HepG2 (cell line): ENCODE measurements around the gene CHCHD5. TPM values are rescaled to one million over a fixed set of nuclear protein-coding genes. Genes with fewer than 3 reads are reported as not detected.

Experiments used
- ATAC-seq: fragments of 200-7000 bp; cut with Tn5 transposase; 3 replicates; pipeline ENCODE4 v1.9.1; 2020; ENCODE audit warnings: mild to moderate bottlenecking, moderate library complexity
- BruUV-seq: library from RNA; stranded (reverse); fragments of 400-500 nt; replicated peaks from 2 replicates; lab custom pipeline; 2021; lab: Mats Ljungman, UMichigan
- CTCF ChIA-PET: fragments of 300-600 bp; formaldehyde crosslinking; extraction: SDS; loops from one replicate; lab custom pipeline; 2021; ENCODE audit warnings: low total read pairs, inconsistent platforms, low intra/inter-chr PET ratio; lab: Yijun Ruan, JAX
- POLR2A ChIA-PET: fragments of 350-600 bp; sonication (Branson Sonifier 250); formaldehyde crosslinking; loops from one replicate; lab custom pipeline; 2020; ENCODE audit warnings: antibody characterized with exemption, inconsistent platforms; lab: Yijun Ruan, JAX
- DNase-seq: peaks from one replicate; pipeline ENCODE4 v3.0.0-alpha.2; 2015; ENCODE audit warnings: low spot score
- FAIRE-seq: peaks from 3 replicates; lab custom pipeline; 2011; peaks lifted over from hg19 to GRCh38; lab: Jason Lieb, UNC
- H2AFZ ChIP-seq: one replicate; pipeline ENCODE4 v1.6.1; 2011; ENCODE audit warnings: low read length, inconsistent platforms
- H3K27ac ChIP-seq: fragments of 300-600 bp; 3 replicates; pipeline ENCODE4 v1.8.0; 2011; ENCODE audit warnings: mixed run types, mild to moderate bottlenecking, mixed read lengths, low read length, inconsistent platforms; ENCODE audit not compliant: insufficient read depth; ENCODE audit errors: extremely low read length
- H3K27me3 ChIP-seq, 2 experiments: fragments of 200-600 bp in 1 of 2; 2 replicates in 1 of 2; 3 replicates in 1 of 2; pipeline versions ENCODE4 v1.6.0 to v1.8.0; 2011; ENCODE audit warnings: low read length in 2 of 2, mild to moderate bottlenecking in 2 of 2, moderate library complexity in 2 of 2, inconsistent platforms in 1 of 2; ENCODE audit not compliant: insufficient read depth in 2 of 2, control insufficient read depth in 1 of 2
- H3K36me3 ChIP-seq, 2 experiments: fragments of 200-600 bp in 1 of 2; replicated peaks in 1 of 2; 2 replicates in 1 of 2; 3 replicates in 1 of 2; pipeline versions ENCODE4 v1.5.1 to v1.8.0; 2011; ENCODE audit warnings: low read length in 2 of 2, inconsistent platforms in 1 of 2; ENCODE audit not compliant: insufficient read depth in 2 of 2, control insufficient read depth in 1 of 2
- H3K4me1 ChIP-seq: 2 replicates; pipeline ENCODE4 v1.5.1; 2012; ENCODE audit warnings: low read length, inconsistent platforms; ENCODE audit not compliant: insufficient read depth
- H3K4me2 ChIP-seq: 2 replicates; pipeline ENCODE4 v1.6.0; 2011; ENCODE audit warnings: low read depth, low read length, inconsistent platforms
- H3K4me3 ChIP-seq, 3 experiments: fragments of 200-600 bp in 1 of 3; sonication (generic), shearing (Covaris generic) in 1 of 3; replicated peaks in 1 of 3; 2 replicates each; pipeline ENCODE4 v1.5.1; 2011 to 2016; ENCODE audit warnings: low read length in 3 of 3, inconsistent platforms in 2 of 3, low read depth in 2 of 3, mild to moderate bottlenecking in 2 of 3, control low read depth in 1 of 3, mixed read lengths in 1 of 3; ENCODE audit not compliant: insufficient read depth in 1 of 3
- H3K79me2 ChIP-seq: one replicate; pipeline ENCODE4 v1.6.1; 2011; ENCODE audit warnings: low read length, inconsistent platforms; ENCODE audit not compliant: insufficient read depth
- H3K9ac ChIP-seq: 2 replicates; pipeline ENCODE4 v1.6.0; 2011; ENCODE audit warnings: mild to moderate bottlenecking, low read depth, low read length, inconsistent platforms; ENCODE audit not compliant: insufficient read depth
- H3K9me3 ChIP-seq: 2 replicates; pipeline ENCODE4 v1.5.1; 2012; ENCODE audit warnings: mild to moderate bottlenecking, low read length
- H4K20me1 ChIP-seq: 2 replicates; pipeline ENCODE4 v1.6.0; 2011; ENCODE audit warnings: inconsistent platforms, mild to moderate bottlenecking, low read length, moderate library complexity; ENCODE audit not compliant: insufficient read depth
- ATF7 ChIP-seq, 2 experiments: fragments of 450-650 bp in 1 of 2; sonication (generic) in 1 of 2; formaldehyde crosslinking in 1 of 2; IDR thresholded peaks; 2 replicates each; pipeline versions ENCODE4 v1.4.0 to v1.6.1; 2016 to 2020; ENCODE audit warnings: antibody characterized with exemption in 1 of 2, mild to moderate bottlenecking in 1 of 2, missing genetic modification reagents in 1 of 2
- CREB1 ChIP-seq, 2 experiments: fragments of 450-650 bp in 1 of 2; IDR thresholded peaks; 2 replicates each; pipeline ENCODE4 v1.6.1; 2016 to 2017; ENCODE audit warnings: control low read depth in 1 of 2, mild to moderate bottlenecking in 1 of 2, missing compliant biosample characterization in 1 of 2, missing genetic modification characterization in 1 of 2
- GABPA ChIP-seq, 2 experiments: IDR thresholded peaks; 2 replicates each; pipeline ENCODE4 v1.6.1; 2011 to 2016; ENCODE audit warnings: low read depth in 2 of 2, low read length in 1 of 2, missing biosample characterization in 1 of 2, missing genetic modification characterization in 1 of 2
- MAZ ChIP-seq, 2 experiments: sonication (generic) in 1 of 2; formaldehyde crosslinking in 1 of 2; IDR thresholded peaks; 2 replicates each; pipeline versions ENCODE4 v1.5.0 to v1.6.1; 2012 to 2020; ENCODE audit warnings: low read depth in 2 of 2, mild to moderate bottlenecking in 2 of 2, borderline replicate concordance in 1 of 2, improper control_type of control experiment in 1 of 2, low read length in 1 of 2, missing genetic modification reagents in 1 of 2, moderate library complexity in 1 of 2
- POLR2AphosphoS5 ChIP-seq: IDR thresholded peaks from 2 replicates; pipeline ENCODE4 v1.6.1; 2012; ENCODE audit warnings: low read depth, low read length
- POLR2G ChIP-seq: fragments of 200-400 bp; formaldehyde crosslinking; IDR thresholded peaks from 2 replicates; pipeline ENCODE4 v1.6.1; 2018; ENCODE audit warnings: mild to moderate bottlenecking, low read depth, low read length, moderate library complexity
- SPEN ChIP-seq: sonication (generic); formaldehyde crosslinking; IDR thresholded peaks from 2 replicates; pipeline ENCODE4 v1.5.1; 2020; ENCODE audit warnings: low read depth, mild to moderate bottlenecking, missing genetic modification reagents
- ZC3H13 ChIP-seq: sonication (generic); formaldehyde crosslinking; IDR thresholded peaks from 2 replicates; pipeline ENCODE4 v1.8.1; 2023; ENCODE audit warnings: mild to moderate bottlenecking, missing genetic modification reagents, moderate library complexity
- ZFP82 ChIP-seq: sonication (generic); formaldehyde crosslinking; IDR thresholded peaks from 2 replicates; pipeline ENCODE4 v1.5.1; 2020; ENCODE audit warnings: mild to moderate bottlenecking, missing genetic modification reagents, borderline replicate concordance
- in situ Hi-C: cut with HindIII; loops from 2 replicates; pipeline ENCODE4 v1.10.0; 2017; ENCODE audit warnings: low pct_unique_long_range_greater_than_20kb; ENCODE audit not compliant: extremely low pct_ligation_motif_present
- intact Hi-C: fragments of 100-400 bp; cut with micrococcal nuclease; formaldehyde crosslinking; loops from one replicate; pipeline ENCODE4 v1.10.0; 2022; ENCODE audit not compliant: unreplicated experiment
- polyA plus RNA-seq, 8 experiments: library from polyadenylated mRNA; depleted of rRNA in 3 of 8; stranded (reverse) in 7 of 8; unstranded in 1 of 8; fragments of >200 nt; fragmentation: Illumina TruSeq in 4 of 8; extraction: Trizol in 4 of 8; gene quantifications; 2 replicates each; pipeline versions ENCODE4 v1.2.1 to v1.2.3, GENCODE V29; 2011 to 2016; ENCODE audit warnings: low read depth in 4 of 8, missing spikeins in 1 of 8, mixed read lengths in 1 of 8; ENCODE audit not compliant: insufficient read depth in 1 of 8
- total RNA-seq, 5 experiments: library from RNA; depleted of rRNA; stranded (reverse); fragments of >200 nt; fragmentation: Illumina TruSeq; extraction: Trizol; gene quantifications; 2 replicates each; pipeline ENCODE4 v1.2.3, GENCODE V29; 2016; ENCODE audit warnings: low read depth in 1 of 5
- TF ChIP-seq, protein P1 (sequence below): sonication (generic); formaldehyde crosslinking; conservative IDR thresholded peaks from 2 replicates; pipeline ENCODE4 v1.8.1; 2023; ENCODE audit warnings: missing genetic modification reagents
- TF ChIP-seq, protein P2 (sequence below): sonication (generic); formaldehyde crosslinking; IDR thresholded peaks from 2 replicates; pipeline ENCODE4 v1.4.0; 2020; ENCODE audit warnings: low read depth, mild to moderate bottlenecking, missing genetic modification reagents

Gene CHCHD5
- total and polyA plus RNA-seq, 2 of the 13 experiments (the other 11 are each of a cell fraction or from before 2014, with no cell fraction given): 19.0 to 23.9 TPM

DNA sequence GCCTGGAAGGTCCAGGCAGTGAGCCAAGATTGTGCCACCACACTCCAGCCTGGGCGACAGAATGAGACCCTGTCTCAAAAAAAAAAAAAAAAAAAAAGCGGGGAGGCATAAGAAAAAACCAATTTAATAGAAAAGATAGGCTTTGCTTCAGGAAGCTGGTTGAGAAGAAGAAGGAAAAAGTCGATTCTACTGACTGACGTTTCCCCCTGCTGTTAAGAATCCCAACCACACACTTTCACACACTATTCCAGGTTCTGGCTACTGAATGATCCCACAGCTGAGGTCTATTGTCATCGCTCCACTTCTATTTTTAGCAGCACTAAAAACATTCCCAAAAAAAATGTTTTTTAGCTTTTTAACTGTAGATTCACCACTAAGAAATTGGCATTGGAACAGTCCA is 6.7 kb upstream of the CHCHD5 start (continued):
- TF ChIP-seq, protein P1, sequence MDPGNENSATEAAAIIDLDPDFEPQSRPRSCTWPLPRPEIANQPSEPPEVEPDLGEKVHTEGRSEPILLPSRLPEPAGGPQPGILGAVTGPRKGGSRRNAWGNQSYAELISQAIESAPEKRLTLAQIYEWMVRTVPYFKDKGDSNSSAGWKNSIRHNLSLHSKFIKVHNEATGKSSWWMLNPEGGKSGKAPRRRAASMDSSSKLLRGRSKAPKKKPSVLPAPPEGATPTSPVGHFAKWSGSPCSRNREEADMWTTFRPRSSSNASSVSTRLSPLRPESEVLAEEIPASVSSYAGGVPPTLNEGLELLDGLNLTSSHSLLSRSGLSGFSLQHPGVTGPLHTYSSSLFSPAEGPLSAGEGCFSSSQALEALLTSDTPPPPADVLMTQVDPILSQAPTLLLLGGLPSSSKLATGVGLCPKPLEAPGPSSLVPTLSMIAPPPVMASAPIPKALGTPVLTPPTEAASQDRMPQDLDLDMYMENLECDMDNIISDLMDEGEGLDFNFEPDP (CRISPR knock-in tag): no peak
- TF ChIP-seq SPEN (CRISPR knock-in tag): no peak
- TF ChIP-seq, all 625 proteins: peak for 4

DNA sequence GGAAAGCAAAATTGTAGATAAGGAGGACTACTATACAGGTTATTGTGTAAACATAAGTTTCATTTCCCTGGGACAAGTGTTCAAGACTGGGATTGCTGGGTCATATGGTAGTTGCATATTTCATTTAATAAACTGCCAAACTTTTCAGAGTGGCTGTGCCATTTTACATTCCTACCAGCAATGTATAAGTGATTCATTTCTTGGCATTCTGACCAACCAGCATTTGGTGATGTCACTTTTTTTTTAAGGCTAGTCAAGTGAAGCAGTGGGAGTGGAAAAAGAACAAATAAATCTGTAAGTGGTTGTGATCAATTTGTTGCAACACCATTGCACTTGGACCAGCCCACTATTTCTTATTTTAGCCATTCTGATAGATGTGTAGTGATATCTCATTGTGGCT is 5.2 kb upstream of the CHCHD5 start:
- no peak overlapping the region for H3K27ac ChIP-seq
- BruUV-seq: no TSS peak
- H3K4me3 ChIP-seq: no peak overlapping the region
- ChIA-PET CTCF (no interaction called here), POLR2A (no interaction called here)
- no peaks in the 10 kb centered on the region for H3K9me3 ChIP-seq
- H3K4me2 ChIP-seq: no peak overlapping the region
- DNase-seq (no peak), ATAC-seq (no peak), FAIRE-seq (no peak)
- H4K20me1 ChIP-seq: no peaks in the 10 kb centered on the region
- in situ Hi-C loops (no loop called here), intact Hi-C loops (loop anchor here (5.0 kb wide), 1 partner anchor 457 kb away; no protein-coding TSS in a partner anchor)
- H3K27me3 ChIP-seq: peaks cover 0 to 4% of the 10 kb centered on the region in 2 experiments; a peak in 1 of 5 replicates
- no peak overlapping the region for H2AFZ ChIP-seq
- TF ChIP-seq MAZ (IDR thresholded peaks at IDR 0.05; ENCODE audit: borderline replicate concordance, low read depth, low read length) (no peak), MAZ (CRISPR knock-in tag; IDR thresholded peaks at IDR 0.05; ENCODE audit: low read depth) (no peak), ZFP82 (CRISPR knock-in tag) (no peak), GABPA (IDR thresholded peaks at IDR 0.05; ENCODE audit: low read depth, low read length) (no peak), GABPA (CRISPR knock-in tag; IDR thresholded peaks at IDR 0.05; ENCODE audit: low read depth) (no peak), POLR2AphosphoS5 (peak; percentile 35; the same call in 1 of the 2 replicates), ZC3H13 (CRISPR knock-in tag) (no peak), CREB1 (IDR thresholded peaks at IDR 0.05) (peak; percentile 28; the same call in 1 of the 2 replicates), CREB1 (CRISPR knock-in tag; IDR thresholded peaks at IDR 0.05) (no peak), POLR2G (0 out of 2 replicates have a peak, but pooled peaks have one; percentile 27), ATF7 (IDR thresholded peaks at IDR 0.05) (peak; percentile 70), ATF7 (CRISPR knock-in tag; IDR thresholded peaks at IDR 0.05) (no peak)
- TF ChIP-seq, protein P2, sequence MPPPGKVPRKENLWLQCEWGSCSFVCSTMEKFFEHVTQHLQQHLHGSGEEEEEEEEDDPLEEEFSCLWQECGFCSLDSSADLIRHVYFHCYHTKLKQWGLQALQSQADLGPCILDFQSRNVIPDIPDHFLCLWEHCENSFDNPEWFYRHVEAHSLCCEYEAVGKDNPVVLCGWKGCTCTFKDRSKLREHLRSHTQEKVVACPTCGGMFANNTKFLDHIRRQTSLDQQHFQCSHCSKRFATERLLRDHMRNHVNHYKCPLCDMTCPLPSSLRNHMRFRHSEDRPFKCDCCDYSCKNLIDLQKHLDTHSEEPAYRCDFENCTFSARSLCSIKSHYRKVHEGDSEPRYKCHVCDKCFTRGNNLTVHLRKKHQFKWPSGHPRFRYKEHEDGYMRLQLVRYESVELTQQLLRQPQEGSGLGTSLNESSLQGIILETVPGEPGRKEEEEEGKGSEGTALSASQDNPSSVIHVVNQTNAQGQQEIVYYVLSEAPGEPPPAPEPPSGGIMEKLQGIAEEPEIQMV: no peak
- H3K9ac ChIP-seq: no peak overlapping the region
- H3K36me3 ChIP-seq: peaks cover 18 to 26% of the 10 kb centered on the region in 2 experiments
- peaks cover 17% of the 10 kb centered on the region for H3K4me1 ChIP-seq
- peaks cover 4% of the 10 kb centered on the region for H3K79me2 ChIP-seq
